Fibroblast of peridontal ligament (primary cell): ENCODE data around the gene BGN.

Experiments
- DNase-seq: peaks from one replicate; pipeline ENCODE4 v3.0.0-alpha.2; 2010; ENCODE audit errors: extremely low read depth

The BGN gene

GRCh38 chrX:153504445-153505016, 9.8 kb downstream of the BGN start:
- DNase-seq = no peak

DNA sequence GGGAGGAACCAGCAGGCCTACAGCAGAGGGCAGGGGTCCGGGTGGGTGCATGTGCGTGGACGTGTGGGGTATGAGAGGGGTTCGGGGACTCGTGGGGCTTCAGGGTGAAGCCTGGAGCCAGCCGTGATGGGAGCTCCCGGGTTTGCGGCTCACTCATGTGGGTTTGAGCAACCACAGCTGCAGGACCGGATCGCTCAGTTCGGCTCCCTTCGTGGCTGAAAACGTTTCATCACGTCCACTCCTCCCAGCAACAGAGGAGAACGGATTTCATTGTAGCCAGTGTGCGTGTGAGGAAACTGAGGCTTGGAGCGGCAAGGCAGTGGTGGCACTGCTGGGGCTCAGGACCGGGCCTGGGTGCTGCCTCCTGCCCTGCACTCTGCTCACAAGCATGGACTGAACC, 10.6 kb downstream of the BGN start:
- DNase-seq = no peak

- peak; percentile 63 for DNase-seq
Observed at GRCh38 chrX:153507484-153508178, 12.9 kb downstream of the BGN start.

- no peak for DNase-seq
Observed at GRCh38 chrX:153509592-153509991, 14.8 kb downstream of the BGN start.

DNA sequence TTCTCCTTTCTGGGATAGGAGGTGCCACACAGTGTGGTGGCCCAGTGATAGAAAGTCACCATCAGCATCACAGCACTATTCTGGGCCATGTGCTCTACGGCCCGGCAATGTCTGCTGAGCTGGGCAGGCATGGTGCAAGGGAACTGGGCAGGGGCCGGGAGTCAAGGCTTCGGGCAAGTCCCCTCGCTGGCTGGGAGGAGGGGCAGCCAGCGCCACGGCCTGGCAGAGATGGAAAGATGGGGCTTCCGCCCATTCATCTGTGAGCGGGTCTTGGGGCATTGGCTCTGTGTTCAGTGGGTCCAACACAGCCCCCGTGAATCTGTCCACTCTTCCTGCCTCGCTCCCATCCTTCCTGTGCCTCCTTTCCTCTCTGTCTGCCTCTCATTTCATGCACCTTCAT, 15.6 kb downstream of the BGN start:
- DNase-seq = no peak

- DNase-seq = no peak
Observed at GRCh38 chrX:153511784-153512500, 17.2 kb downstream of the BGN start.

- no peak for DNase-seq
Observed at GRCh38 chrX:153512501-153512893, 17.7 kb downstream of the BGN start.

DNA sequence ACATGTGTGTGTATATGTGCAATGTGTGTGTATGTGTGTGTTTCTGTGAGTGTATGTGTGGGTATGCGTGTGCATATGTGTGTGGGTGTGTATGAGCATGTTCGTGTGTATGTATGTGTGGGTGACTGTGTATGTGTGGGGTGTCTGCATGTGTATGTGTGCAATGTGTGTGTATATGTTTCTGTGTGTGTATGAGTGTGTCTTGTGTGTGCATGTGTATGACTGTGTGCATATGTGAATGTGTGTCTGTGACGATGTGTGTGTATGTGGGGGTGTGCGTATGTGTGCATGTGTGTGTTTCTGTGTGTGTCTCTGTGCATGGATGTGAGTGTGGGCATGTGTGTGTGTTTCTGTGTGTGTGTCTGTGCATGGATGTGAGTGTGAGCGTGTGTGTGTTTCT, 18.5 kb downstream of the BGN start:
- no peak for DNase-seq

DNA sequence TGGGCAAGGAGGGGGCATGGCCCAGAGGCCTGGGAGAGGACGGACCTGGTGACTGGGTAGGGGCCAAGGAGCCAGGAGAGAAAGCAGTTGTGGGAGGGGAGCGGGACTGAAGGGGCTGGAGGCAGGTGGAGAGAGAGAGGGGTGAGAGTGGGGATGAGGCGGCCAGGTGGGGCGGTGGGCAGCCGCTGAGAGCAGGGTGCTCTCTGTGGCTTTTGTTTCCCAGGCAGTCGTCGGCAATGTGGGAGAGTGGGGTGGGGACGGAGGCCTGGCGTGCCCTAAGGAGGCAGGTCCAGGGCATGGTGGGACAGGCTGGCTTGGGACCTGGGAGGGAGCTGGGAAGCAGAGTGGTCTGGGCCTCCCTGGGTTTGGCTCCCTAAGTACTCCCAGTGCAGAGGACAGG, 19.5 kb downstream of the BGN start:
- DNase-seq = no peak

DNA sequence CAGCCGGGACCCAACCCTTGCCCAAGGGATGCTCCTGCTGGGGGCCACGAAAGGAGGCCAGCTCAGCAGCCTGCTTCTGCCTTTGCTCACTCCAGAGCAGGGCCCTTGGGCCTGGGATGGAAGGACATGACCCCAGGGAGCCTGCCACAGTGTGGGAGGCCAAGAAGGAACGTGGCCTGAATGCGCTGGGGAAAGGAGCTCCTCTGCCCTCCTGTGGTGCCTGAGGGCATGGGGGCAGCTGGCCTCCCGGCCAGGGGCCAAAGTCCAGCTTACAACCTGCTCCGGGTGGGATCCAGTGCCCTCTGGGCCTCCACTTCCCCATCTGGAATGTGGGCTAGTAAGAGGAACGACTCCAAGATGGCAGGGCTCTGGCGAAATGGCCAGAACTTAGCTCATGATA, 20.7 kb downstream of the BGN start:
- DNase-seq = no peak

GRCh38 chrX:153516073-153516472, 21.3 kb downstream of the BGN start:
- no peak for DNase-seq

GRCh38 chrX:153517423-153517822, 22.6 kb downstream of the BGN start, which contains the start of gene ATP2B3:
TSS of gene ATP2B3 (plus strand) at chrX:153517642. CDS start at chrX:153536248, 18,606 bp downstream.
- DNase-seq = no peak

- no peak for DNase-seq
Observed at GRCh38 chrX:153517946-153518834, 23.4 kb downstream of the BGN start.

DNA sequence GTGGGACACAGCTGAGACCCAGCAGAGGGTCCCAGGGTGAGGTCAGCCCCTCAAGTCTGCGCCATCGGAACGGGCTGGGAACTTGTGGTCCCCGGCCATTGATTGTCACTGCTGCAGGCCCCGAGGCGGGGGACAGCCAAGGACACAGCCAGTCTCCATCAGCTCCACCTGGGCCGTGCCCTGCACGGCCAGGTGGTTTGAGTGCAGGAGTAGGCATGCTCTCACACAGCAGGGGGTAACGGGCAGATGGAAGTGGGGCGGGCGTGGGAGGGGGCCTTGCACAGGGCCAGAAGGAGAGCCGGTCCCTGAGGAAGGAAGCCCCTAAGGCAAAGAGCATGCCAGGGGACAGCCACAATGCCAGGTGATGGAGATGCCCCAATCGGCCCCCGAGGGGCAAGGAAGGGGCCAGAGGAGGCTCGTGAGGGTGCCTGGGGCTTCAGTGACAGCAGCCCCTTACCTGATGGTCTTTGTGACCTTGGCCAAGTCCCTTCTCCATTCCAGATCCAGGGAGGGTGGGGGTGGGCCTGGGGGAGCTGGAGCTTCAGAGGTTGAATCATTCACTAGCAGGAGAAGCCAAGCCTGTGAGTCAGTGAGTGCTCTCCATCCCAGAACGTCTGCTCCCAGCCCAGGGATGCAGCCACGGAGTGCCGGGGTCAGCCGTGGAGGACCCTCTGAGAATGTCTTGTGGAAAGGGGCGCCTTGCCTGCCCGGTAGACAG, 24.9 kb downstream of the BGN start:
- DNase-seq = peak; percentile 21

- DNase-seq = no peak
Observed at GRCh38 chrX:153520287-153520917, 25.6 kb downstream of the BGN start.

GRCh38 chrX:153521034-153521433, 26.3 kb downstream of the BGN start:
- DNase-seq = peak; percentile 20

DNA sequence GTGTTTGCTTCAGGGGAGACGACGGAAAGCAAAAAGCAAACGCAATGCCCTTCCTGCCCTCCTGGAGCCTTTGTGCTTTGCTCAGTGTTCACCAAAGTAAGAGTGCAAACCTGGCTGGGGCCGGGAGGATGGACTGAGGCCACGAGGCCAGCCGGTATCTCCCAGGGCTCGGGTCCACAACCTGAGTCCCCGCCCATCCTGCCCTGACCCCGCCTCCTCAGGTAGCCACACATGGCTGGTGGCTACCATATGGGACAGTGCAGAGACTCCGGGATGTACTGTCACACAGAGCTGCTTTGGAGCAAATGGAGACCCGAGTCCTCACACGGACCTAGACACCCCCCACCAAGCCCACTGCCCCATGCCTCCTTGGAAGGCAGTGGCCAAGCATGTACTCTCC, 27.5 kb downstream of the BGN start:
- DNase-seq = no peak

- no peak for DNase-seq
Observed at GRCh38 chrX:153523269-153523668, 28.5 kb downstream of the BGN start.

DNA sequence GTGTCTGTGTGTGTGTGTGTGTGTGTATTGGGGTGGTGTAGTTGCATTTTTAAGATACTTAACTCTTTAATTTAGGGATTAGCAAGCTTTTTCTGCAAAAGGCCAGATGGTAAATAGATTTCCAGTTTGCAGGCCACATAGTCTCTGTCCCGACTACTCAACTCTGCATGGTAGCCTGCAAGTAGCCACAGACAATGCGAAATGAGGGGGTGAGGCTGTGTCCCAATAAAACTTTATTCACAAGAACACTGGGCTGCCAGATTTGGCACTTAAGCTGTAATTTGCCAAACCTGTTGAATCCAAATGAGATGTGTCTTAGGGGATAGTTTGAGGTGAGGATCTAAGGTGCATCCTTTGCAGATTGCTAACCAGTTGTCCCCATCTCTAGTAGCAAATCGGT, 29.5 kb downstream of the BGN start:
- no peak for DNase-seq

DNA sequence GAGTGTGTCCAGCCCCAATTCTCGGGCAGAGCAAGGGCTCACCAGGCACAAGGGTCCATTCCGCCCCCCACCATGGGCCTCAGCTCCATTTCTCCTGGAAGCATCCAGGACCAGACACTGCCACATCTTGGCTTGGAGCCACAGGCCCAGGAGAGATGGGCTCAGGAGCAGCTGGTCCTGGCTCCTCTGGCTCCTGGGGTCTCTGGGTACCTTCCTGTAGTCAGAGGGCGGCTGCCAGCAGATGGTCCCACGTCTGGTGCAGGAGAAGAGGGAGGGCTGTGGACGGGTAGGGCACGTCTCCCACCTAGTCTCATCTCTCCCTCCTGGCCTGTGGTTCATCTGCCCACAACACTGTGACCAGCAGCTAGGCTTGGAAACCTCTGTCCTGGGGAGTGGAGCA, 30.7 kb downstream of the BGN start:
- DNase-seq = no peak

DNA sequence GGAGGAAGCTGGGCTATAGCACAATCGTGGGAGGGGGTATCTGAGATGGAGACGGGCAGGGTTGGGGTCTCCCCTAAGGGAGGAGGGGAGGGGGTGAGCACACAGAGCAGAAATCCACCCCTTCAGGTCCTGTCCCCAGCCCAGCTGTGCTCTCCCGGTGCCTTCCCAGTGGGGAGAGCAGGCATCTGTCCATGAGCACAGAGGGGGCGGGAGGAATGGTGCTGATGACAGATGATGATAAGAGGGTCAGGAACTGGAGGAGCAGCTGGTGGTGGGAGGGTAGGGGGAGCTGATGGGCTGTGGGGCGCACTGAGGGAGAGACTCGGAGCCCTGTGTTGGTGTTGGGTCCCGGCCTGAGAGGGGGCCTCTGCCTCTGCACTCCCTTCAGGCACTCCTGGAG, 31.3 kb downstream of the BGN start:
- no peak for DNase-seq
